ENCODE results near the gene SNX22. TPM values are rescaled to one million over a fixed set of nuclear protein-coding genes. Genes with fewer than 3 reads are reported as not detected.
A peak's percentile ranks its signal among the peaks of the same experiment; 100 is the strongest.

The SNX22 gene
- total and polyA plus RNA-seq, 9 of the 15 experiments (the other 6 are each of a cell fraction or from before 2014, with no cell fraction given), result 0.91 to 3.0 (median 2.0) TPM

DNA sequence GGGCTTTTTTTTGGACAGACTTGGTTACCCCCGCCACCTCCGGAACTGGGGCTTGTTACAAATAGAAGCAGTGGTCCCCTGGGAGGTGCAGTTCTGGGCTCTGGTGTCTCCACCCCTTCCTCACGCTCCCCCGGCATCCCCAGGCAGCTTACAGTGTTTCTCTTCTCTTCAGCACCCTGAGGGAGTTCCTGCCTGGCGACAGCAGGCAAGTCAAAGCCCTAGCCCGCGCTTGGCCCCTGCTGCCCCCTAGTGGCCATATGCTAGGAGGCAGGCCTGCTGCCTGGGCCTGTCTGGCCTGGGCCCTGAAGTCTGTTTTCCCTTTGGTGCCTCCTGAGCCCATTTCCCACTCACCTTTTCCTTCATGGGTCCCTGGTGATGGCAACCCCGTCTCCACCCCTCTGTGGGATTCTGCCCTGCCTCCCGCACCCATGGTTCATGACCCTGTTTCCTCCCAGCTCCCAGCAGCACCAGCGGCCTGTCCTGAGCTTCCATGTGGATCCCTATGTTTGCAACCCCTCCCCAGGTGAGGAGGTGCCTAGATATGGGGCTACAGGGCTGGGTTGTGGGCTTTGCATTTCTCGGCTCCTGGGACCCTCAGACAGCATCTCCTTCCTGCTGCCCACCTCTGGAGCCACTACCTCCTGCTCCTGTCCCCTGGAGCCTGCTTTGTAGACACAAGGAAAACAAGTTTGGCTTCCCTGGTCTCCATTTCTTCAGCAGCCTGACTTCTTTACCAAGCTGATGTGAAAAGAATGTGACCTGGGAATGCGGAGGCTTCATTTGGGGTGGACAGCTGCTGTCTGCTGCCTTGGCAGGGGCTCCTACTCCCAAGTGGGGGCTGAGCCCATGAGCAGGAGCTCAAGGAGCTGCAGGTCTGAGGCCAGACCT is 2.2 kb downstream of the SNX22 start (continued):
- TF ChIP-seq, protein P1, sequence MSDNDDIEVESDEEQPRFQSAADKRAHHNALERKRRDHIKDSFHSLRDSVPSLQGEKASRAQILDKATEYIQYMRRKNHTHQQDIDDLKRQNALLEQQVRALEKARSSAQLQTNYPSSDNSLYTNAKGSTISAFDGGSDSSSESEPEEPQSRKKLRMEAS (CRISPR knock-in tag; IDR thresholded peaks at IDR 0.05), result 0 out of 2 replicates have a peak, but pooled peaks have one; percentile 57
- TF ChIP-seq, protein P2, sequence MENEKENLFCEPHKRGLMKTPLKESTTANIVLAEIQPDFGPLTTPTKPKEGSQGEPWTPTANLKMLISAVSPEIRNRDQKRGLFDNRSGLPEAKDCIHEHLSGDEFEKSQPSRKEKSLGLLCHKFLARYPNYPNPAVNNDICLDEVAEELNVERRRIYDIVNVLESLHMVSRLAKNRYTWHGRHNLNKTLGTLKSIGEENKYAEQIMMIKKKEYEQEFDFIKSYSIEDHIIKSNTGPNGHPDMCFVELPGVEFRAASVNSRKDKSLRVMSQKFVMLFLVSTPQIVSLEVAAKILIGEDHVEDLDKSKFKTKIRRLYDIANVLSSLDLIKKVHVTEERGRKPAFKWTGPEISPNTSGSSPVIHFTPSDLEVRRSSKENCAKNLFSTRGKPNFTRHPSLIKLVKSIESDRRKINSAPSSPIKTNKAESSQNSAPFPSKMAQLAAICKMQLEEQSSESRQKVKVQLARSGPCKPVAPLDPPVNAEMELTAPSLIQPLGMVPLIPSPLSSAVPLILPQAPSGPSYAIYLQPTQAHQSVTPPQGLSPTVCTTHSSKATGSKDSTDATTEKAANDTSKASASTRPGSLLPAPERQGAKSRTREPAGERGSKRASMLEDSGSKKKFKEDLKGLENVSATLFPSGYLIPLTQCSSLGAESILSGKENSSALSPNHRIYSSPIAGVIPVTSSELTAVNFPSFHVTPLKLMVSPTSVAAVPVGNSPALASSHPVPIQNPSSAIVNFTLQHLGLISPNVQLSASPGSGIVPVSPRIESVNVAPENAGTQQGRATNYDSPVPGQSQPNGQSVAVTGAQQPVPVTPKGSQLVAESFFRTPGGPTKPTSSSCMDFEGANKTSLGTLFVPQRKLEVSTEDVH (IDR thresholded peaks at IDR 0.05; ENCODE audit: low read depth, partially characterized antibody), result peak; percentile 79
- TF ChIP-seq PML (IDR thresholded peaks at IDR 0.05; ENCODE audit: low read length) (no peak), SMC3 (conservative IDR thresholded peaks at IDR 0.05; ENCODE audit: insufficient read depth, low read depth, low read length) (peak; percentile 83), RFX7 (CRISPR knock-in tag; IDR thresholded peaks at IDR 0.05) (no peak), ATF1 (CRISPR knock-in tag; IDR thresholded peaks at IDR 0.05) (no peak), ATF1 (tag; IDR thresholded peaks at IDR 0.05) (no peak), ZNF586 (CRISPR knock-in tag; conservative IDR thresholded peaks at IDR 0.05) (no peak), CSDE1 (IDR thresholded peaks at IDR 0.05) (no peak)
- TF ChIP-seq, protein P3, sequence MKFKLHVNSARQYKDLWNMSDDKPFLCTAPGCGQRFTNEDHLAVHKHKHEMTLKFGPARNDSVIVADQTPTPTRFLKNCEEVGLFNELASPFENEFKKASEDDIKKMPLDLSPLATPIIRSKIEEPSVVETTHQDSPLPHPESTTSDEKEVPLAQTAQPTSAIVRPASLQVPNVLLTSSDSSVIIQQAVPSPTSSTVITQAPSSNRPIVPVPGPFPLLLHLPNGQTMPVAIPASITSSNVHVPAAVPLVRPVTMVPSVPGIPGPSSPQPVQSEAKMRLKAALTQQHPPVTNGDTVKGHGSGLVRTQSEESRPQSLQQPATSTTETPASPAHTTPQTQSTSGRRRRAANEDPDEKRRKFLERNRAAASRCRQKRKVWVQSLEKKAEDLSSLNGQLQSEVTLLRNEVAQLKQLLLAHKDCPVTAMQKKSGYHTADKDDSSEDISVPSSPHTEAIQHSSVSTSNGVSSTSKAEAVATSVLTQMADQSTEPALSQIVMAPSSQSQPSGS (CRISPR knock-in tag; IDR thresholded peaks at IDR 0.05), result no peak
- TF ChIP-seq, protein P4, sequence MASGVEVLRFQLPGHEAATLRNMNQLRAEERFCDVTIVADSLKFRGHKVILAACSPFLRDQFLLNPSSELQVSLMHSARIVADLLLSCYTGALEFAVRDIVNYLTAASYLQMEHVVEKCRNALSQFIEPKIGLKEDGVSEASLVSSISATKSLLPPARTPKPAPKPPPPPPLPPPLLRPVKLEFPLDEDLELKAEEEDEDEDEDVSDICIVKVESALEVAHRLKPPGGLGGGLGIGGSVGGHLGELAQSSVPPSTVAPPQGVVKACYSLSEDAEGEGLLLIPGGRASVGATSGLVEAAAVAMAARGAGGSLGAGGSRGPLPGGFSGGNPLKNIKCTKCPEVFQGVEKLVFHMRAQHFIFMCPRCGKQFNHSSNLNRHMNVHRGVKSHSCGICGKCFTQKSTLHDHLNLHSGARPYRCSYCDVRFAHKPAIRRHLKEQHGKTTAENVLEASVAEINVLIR (CRISPR knock-in tag; IDR thresholded peaks at IDR 0.05), result no peak
- TF ChIP-seq, protein P5, sequence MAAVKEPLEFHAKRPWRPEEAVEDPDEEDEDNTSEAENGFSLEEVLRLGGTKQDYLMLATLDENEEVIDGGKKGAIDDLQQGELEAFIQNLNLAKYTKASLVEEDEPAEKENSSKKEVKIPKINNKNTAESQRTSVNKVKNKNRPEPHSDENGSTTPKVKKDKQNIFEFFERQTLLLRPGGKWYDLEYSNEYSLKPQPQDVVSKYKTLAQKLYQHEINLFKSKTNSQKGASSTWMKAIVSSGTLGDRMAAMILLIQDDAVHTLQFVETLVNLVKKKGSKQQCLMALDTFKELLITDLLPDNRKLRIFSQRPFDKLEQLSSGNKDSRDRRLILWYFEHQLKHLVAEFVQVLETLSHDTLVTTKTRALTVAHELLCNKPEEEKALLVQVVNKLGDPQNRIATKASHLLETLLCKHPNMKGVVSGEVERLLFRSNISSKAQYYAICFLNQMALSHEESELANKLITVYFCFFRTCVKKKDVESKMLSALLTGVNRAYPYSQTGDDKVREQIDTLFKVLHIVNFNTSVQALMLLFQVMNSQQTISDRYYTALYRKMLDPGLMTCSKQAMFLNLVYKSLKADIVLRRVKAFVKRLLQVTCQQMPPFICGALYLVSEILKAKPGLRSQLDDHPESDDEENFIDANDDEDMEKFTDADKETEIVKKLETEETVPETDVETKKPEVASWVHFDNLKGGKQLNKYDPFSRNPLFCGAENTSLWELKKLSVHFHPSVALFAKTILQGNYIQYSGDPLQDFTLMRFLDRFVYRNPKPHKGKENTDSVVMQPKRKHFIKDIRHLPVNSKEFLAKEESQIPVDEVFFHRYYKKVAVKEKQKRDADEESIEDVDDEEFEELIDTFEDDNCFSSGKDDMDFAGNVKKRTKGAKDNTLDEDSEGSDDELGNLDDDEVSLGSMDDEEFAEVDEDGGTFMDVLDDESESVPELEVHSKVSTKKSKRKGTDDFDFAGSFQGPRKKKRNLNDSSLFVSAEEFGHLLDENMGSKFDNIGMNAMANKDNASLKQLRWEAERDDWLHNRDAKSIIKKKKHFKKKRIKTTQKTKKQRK (IDR thresholded peaks at IDR 0.05; ENCODE audit: borderline replicate concordance, low read depth, low read length), result no peak
- TF ChIP-seq, protein P6, sequence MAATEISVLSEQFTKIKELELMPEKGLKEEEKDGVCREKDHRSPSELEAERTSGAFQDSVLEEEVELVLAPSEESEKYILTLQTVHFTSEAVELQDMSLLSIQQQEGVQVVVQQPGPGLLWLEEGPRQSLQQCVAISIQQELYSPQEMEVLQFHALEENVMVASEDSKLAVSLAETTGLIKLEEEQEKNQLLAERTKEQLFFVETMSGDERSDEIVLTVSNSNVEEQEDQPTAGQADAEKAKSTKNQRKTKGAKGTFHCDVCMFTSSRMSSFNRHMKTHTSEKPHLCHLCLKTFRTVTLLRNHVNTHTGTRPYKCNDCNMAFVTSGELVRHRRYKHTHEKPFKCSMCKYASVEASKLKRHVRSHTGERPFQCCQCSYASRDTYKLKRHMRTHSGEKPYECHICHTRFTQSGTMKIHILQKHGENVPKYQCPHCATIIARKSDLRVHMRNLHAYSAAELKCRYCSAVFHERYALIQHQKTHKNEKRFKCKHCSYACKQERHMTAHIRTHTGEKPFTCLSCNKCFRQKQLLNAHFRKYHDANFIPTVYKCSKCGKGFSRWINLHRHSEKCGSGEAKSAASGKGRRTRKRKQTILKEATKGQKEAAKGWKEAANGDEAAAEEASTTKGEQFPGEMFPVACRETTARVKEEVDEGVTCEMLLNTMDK (IDR thresholded peaks at IDR 0.05; ENCODE audit: borderline replicate concordance, insufficient read depth, low read depth, low read length, poor library complexity, severe bottlenecking), result peak; percentile 85
- TF ChIP-seq, protein P7, sequence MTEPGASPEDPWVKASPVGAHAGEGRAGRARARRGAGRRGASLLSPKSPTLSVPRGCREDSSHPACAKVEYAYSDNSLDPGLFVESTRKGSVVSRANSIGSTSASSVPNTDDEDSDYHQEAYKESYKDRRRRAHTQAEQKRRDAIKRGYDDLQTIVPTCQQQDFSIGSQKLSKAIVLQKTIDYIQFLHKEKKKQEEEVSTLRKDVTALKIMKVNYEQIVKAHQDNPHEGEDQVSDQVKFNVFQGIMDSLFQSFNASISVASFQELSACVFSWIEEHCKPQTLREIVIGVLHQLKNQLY (CRISPR knock-in tag; conservative IDR thresholded peaks at IDR 0.05), result no peak

All from K562 (cell line).